ENCODE results near the gene DEUP1.
A peak's percentile ranks its signal among the peaks of the same experiment; 100 is the strongest.
"Not testable (repeated sequence)": the region's sequence is repeated elsewhere in the genome, so short reads cannot be mapped to it uniquely, and the experiment has no call there.

The DEUP1 gene, protein sequence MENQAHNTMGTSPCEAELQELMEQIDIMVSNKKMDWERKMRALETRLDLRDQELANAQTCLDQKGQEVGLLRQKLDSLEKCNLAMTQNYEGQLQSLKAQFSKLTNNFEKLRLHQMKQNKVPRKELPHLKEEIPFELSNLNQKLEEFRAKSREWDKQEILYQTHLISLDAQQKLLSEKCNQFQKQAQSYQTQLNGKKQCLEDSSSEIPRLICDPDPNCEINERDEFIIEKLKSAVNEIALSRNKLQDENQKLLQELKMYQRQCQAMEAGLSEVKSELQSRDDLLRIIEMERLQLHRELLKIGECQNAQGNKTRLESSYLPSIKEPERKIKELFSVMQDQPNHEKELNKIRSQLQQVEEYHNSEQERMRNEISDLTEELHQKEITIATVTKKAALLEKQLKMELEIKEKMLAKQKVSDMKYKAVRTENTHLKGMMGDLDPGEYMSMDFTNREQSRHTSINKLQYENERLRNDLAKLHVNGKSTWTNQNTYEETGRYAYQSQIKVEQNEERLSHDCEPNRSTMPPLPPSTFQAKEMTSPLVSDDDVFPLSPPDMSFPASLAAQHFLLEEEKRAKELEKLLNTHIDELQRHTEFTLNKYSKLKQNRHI

DNA sequence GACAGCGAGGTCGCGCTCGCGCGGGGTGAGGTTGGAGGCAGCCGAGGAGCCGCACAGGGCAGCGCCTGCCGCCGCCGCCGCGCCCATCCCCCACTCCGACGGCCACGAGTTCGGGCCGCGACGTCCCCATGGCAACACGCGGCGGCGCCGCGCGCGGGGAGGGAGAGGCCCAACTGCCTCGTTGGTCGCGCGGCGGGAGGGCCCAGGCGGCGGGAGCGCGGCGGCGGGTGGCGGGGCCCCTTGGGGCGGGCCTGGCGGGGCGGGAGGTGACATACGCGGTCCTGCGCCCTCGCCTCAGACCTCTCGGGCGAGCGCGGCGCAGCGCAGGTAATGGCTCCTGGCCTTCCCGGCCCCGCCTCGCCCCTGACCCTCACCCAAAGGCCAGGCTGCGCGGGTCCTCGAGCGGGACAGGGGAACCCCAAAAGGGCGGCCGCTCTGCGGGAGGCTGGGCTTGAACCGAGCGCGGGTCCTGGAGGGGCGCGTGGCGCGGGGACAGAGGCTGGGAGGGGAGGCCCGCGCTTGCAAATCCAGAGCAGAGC is at the start of gene DEUP1:
Gene DEUP1, plus strand, starts transcription at position 297 of the 539 bp plus-strand sequence. CDS start 1,518 bp downstream, outside the sequence.
- peak; percentile 10 for DNase-seq (ENCODE audit: low spot score)

DNA sequence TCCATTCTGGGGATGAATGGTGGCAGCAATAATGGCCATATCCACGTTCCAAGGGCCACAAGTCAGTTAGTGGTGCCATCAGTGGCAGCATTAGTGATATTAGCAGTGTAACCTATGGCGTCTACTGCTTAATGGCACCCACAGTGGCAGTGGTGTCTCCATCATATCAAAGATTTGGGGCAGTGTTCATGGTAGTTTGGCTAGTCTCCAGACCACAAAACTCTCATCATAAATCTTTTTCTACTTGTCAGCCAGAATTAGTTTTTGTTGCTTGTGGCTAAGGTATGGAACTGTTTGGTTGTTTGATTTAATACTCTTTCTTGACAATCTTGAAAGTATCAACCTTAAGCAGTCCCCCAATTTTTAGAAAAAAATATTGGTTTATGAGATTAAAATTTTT is 45.1 kb upstream of the DEUP1 start:
- no peak for DNase-seq (ENCODE audit: low spot score)

DNA sequence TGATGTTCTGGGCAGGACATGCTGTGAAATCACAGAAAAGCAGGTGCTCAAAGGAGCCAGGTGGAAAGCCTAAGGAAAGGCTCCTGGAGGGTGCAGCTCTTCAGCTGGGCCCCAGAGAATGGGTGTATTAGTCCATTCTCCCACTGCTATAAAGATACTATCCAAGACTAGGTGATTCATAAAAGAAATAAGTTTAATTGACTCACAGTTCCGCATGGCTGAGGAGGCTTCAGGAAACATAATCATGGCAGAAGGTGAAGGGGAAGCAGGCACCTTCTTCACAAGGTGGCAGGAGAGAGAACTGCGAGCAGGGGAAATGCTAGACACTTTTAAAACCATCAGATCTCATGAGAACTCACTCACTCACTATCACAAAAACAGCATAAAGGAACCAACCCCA is 43.1 kb upstream of the DEUP1 start:
- no peak for DNase-seq (ENCODE audit: low spot score)

DNA sequence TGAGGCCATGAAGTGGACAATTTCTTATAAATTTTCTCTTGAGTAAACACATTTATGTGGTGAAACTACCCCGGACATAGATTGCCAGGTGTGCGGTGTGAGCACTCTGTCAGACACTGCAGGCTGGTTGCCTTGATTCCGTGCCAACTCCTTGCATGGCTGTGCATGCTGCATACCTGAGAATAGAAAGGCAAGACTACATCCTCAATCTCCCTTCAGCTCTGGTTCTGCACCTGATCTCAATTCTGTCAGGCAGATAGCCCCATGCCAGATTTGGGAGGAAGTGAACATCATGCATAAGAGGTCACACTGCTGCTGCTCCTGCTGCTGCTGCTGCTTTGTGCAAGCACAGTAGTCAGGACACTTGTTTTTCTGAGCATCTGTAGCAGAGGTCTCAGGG is 42.5 kb upstream of the DEUP1 start:
- no peak for DNase-seq (ENCODE audit: low spot score)

DNA sequence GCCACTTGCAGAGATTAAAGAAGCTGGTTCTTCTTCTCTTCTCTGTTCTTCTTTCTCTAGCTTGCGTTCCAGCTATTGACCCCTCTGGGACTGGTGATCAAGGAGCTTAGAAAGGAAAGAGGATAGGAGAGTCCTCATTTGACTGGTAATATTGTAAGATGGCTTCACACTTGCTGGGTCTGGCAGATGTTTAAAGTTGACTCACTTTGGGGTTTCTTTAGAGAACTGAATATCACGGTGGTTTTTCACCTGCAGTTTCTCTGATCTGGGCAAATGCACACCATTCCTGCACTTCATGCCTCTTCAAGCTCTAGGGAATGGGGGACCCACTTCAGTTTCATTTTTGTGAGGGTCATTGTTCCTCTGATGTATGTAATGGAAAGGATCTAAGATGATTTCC is 41.8 kb upstream of the DEUP1 start:
- DNase-seq (ENCODE audit: low spot score) = no peak

DNA sequence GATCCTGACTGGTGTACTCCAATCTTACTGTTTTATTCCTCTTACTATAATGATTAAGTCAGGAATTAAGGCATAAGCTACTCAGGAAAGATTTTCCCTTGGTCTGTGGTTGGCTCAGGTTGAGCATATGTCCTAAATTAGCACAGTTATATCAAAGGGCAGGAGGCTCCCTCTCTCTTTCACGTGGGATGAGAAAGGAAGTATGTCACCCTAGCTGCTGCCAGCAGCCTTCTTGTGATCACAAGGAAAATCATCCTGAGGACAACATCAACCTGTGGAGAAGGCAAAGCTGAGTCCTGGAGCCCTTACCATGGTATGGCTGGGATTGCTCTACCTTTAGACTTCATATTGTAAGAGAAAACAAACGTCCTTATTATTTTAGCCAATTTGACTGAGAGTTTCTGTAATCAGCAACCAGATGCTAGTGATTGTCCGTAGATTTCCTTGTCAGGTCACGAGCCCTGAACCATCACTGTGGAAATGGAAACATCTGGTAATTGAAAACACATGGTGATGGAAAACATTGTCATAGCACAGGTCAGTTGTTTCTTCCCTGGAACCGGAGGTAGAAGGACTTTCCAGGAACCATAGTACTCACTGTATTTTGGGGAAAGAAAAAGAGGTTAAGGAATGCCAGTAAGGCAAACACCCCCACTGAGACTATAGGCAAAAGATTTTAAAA is 40.6 kb upstream of the DEUP1 start:
- DNase-seq (ENCODE audit: low spot score) = no peak

DNA sequence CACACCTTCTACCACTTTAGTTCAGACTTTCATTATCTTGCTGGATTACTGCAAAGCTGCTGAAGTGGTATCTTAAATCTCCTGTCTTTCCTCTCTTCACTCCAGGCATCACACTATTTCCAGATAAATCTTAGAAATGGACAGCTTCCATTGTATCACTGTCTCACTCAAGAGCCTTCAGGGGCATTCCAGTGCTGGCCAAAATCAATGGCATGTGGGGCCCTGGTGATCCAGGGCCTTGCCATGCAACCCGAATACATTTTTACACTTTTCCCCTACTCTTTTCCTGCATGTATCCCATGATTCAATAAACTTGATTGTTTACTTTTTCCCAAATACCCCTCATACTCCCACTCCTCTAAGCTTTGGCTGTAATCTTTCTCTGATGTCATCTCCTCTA is 39.4 kb upstream of the DEUP1 start:
- DNase-seq (ENCODE audit: low spot score) = no peak

DNA sequence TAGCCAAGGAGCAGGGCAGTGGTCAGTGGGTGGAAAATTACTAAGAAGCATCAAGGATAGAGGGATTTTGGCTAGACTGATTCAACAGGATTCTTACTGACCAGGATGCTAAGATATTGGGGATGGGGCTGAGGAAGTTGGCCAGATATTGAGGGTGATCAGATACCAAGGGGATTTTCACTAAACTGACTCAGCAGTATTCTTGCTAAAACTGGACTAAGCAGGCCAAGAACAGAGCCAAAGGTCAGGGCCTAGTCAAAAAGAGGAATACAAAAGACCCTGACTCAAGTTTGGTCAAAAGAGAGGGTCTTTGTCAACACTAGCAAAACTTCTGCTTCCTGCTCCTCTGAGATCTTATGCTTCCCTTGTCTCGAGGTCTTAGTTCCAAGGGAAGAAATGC is 38.6 kb upstream of the DEUP1 start:
- DNase-seq (ENCODE audit: low spot score) = no peak

DNA sequence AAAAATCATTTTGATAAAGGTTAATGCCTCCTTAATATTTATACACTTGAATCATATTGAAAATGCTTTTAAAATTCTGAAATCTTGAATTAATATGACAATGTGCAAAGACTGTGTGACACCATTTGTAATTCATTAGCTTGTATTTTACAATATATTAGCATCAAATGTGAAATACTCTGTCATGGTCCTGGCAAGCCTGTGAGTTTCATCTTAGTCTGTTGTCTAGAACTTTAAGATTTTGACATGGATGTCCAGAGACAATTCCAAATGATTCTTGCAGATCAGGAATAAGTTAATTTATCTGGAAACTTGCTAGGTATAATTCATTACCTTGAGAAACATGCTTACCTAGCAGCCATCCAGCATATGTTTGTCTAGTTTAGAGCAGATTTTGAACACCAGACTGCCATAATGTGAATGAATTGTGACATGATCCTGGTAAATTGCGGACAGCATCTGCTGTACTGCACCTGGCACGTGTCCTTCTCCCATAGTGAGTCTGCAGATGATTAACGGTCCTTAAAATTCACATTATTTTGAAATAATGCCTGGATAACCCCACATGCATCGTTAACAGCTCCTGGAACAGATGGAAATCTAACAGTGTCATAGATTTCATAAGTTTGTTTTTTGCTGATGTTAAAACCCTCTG is 34.5 kb upstream of the DEUP1 start:
- DNase-seq (ENCODE audit: low spot score) = no peak

DNA sequence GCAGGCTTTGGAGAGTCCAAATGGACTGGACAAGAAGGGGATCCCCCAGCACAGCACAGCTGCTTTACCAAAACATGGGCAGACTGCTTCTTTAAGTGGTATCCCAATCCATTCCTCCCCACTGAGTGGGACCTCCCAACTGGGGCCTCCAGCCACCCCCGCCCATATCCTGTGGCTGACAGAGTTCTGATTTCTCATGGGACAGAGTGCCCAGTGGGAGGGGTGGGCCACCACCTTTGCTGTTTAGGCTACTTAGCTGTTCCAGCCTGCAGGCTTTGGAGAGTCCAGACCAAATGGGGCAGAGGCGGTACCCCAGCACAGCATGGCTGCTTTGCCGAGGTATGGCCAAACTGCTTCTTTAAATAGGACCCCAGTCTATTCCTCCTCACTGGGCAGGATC is 26.9 kb upstream of the DEUP1 start:
- no peak for DNase-seq (ENCODE audit: low spot score)

DNA sequence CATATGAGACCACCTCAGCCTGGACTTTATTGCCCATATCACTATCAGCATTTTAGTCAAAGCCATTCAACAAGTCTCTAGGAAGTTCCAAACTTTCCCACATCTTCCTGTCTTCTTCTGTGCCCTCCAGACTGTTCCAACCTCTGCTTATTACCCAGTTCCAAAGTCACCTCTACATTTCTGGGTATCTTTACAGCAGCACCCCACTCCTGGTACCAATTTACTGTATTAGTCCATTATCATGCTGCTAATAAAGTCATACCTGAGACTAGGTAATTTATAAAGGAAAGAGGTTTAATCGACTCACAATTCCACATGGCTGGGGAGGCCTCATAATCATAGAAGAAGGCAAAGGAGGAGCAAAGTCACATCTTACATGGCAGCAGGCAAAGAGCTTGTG is 16.1 kb upstream of the DEUP1 start:
- DNase-seq (ENCODE audit: low spot score) = not testable (repeated sequence)

DNA sequence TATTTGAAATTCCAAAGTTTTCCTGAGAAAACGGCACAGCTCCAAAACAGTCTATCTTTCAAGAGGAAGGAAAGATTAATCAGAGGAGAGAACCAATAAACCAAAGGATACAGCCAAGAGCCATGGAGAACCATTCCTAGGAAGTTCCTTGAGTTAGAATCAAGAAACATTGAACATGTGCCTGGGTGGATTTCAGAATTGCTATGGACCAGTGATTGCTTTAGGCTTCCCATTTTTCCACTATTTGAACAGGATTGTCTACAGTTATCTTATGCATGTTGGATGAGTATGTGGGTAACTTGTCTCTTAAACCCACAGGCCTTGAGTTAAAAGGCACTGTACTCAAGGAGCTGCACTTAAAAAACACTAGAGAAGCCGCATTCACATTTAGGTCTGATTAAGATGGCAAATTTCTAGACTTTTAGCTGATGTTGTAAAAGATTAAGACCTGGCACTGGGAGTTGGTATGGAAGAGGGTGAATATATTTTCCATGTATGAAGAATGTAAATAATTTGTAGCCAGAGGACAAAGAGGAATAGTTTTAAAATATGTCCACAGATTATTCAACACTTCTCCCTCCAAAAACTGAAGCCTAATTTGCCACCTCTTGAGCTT is 11.2 kb upstream of the DEUP1 start:
- DNase-seq (ENCODE audit: low spot score) = no peak

DNA sequence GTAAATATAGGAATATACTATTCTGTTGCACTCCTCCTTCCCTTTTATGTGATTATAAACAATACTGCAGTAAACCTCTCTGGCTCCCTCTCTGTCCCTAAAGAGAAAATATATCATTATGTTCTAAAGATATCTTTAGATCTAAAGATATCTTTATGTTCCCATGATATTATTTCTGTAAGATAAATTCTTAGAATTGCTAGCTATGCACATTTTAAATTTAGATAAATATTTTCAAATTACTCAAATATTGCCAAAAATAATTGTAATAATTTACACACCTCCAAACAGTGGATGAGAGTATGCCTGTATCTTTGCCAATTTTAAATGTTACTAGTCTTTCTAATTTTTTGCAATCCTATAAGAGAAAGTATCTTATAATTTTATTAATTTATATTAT is 10.3 kb upstream of the DEUP1 start:
- no peak for DNase-seq (ENCODE audit: low spot score)

DNA sequence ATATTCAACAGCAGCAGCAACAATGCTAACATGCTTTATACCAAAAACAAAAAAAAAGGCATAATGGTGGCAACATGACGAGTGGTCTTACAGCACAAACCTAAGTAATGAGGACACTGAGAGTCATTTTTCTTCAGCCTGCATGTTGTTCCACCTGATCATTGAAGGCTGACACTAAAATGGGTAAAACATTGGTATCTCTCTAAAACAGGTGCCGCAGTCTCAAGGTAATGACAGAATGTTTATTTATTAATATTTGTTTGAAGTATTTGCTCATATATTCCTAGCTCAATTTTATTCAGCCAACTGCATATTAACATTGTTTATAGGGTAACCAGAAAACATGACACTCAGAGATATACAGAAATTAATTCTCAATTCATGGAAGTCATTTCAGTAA is 8.3 kb upstream of the DEUP1 start:
- DNase-seq (ENCODE audit: low spot score) = no peak

DNA sequence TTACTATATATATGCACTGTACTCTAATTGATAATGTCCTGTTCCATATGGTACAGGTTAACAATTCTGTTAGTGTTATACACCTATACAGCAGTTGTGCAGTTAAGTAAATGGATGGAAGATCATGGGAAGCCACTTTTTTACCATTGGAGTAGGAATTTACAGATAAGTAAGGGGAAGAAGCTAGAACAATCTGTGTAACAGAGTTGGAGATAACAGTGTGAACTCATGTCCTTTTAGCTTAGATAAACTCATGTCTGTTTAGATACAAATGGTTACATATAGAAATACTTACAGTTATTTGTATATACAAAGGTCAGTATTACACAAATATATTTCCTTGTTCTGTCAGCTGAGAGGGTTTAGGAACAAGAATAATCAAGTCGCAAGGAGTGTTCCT is 6.8 kb upstream of the DEUP1 start:
- no peak for DNase-seq (ENCODE audit: low spot score)

DNA sequence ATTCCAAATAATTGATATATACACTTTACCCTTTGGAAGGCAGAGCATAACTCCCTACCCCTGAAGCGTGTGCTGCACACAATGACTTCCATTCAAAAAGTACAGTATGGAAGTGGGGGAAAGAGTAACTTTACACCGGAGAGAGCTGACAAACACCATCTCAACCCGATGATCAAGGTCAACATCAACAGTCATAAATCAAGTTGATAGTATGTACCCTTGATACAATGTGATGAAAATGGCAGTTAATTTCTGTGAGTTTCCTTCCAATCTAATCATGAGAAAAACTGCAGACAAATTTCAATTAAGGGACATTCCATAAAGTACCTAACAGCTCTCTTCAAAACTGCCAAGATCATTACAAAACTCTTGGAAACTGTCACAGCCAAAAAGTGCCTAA is 6.0 kb upstream of the DEUP1 start:
- no peak for DNase-seq (ENCODE audit: low spot score)

DNA sequence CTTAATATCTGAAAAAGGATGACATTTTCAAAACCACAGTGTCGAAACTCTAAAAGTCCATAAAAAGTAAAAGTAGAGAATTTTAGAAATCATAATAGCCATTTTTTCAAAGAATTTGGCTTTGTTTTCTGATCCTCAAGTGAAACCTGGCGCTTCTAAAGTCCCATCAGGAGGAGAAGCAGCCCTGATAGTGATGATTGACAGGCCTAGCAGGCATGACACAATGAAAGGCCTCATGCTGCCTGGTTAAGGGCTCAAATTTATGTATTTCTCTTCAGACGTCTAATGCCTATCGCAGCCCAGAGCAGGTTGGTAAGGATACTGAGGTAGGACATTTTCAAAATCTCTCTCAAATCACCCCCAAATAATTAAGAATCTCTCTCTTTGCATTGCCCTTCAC is 3.9 kb upstream of the DEUP1 start:
- DNase-seq (ENCODE audit: low spot score) = no peak

DNA sequence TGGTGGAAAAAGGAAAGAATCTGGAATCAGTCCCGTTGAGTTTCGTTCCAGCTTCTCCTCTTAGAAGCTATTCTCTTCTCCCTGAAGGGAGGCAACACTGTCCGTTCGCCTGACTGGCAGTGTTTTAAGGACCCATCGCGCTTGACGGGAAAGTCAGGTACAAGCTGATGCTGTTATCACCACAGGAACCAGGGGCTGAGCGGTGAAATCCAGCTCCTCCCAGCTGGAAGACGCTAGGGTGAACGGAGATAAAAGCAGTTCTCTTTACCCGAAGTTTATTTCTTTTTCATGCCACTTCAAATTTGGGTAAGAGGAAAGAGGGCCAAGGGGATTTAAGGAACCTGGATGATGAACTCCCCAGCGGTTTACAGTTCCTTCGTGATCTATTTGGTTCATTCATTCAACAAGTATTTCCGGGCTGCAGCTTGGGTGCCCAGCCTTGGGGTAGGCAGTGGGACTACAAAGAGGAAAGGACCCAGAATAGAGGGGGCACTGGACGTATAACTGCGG is 551 bp upstream of the DEUP1 start:
- DNase-seq (ENCODE audit: low spot score) = peak; percentile 7

DNA sequence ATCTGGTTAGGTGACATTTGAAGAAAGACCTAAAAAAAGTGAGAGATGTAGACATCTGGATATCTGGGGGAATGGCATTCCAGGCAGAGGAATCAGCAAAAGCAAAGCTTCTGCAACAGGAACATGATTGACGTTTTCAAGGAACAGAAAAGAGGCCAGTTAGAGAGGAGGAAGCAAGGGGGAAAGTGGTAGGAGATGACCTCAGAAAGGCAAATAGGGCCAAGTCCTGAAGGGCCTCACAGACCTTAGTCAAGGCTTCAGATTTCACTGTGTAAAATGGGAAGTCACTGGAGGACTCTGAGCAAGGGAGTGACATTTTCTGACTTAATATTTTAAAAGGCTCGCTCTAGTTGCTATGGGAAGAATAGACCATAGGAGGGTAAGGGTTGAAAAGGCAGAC is 9.7 kb downstream of the DEUP1 start:
- no peak for DNase-seq (ENCODE audit: low spot score)

DNA sequence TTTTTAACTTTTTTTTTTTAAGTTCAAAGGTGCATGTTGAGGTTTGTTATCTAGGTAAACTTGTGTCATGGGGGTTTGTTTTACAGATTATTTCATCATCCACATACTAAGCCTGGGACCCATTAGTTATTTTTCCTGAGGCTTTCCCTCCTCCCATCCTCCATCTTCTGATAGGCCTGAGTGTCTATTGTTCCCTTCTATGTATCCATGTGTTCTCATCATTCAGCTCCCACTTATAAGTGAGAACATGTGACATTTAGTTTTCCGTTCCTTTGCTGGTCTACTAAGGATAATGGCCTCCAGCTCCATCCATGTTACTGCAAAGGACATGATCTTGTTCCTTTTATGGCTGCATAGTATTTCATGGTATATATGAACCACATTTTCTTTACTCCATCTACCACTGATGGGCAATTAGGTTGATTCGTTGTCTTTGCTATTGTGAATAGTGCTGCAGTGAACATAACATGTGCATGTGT is 14.4 kb downstream of the DEUP1 start:
- no peak for DNase-seq (ENCODE audit: low spot score)

DNA sequence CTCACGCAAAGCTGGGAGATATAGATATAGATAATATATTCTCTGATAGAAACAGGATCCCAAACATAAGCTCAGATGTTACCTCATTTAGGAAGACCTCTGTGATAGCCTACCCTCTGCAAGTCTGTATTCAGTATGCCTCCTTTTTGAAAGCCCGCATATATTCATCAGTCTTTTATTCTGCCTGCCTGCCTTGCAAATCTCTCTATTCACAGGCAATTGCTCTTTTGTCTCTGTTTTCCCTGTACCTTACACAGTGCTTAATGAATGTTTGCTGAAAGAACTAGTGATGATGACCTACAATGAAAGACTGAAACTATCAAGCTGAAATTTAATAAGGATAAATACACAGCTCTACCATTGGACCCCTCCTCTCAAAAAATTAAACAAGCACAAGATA is 18.4 kb downstream of the DEUP1 start:
- no peak for DNase-seq (ENCODE audit: low spot score)

DNA sequence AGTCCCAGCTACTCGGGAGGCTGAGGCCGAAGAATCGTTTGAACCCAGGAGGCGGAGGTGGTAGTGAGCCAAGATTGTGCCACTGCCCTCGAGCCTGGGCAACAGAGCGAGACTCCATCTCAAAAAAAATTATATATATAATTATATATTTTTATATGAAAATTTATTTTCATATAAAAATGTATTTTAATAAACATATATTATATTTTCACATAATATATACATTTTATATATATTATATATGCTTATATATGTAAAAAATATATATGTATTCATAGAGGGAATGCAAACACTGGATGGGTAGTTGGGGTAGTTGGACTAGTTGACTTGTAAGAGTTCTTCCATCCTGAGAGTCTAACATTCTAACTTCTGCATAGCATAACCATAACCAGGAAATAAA is 20.3 kb downstream of the DEUP1 start:
- no peak for DNase-seq (ENCODE audit: low spot score)

Data from pons (tissue), 1 donor.